IMR-90 (cell line): Measurements from ENCODE around the gene PLA2G2A. TPM values are rescaled to one million over a fixed set of nuclear protein-coding genes. Genes with fewer than 3 reads are reported as not detected.

Source experiments
- ATAC-seq: fragments of 200-7000 bp; cut with Tn5 transposase; 2 replicates; pipeline ENCODE4 v1.9.1; 2020; ENCODE audit warnings: low read depth, mild to moderate bottlenecking, moderate library complexity
- BruUV-seq: library from RNA; stranded (reverse); fragments of 400-500 nt; replicated peaks from 2 replicates; lab custom pipeline; 2021; lab: Mats Ljungman, UMichigan
- CTCF ChIA-PET: fragments of 300-600 bp; formaldehyde crosslinking; extraction: SDS; loops from one replicate; lab custom pipeline; 2021; ENCODE audit warnings: antibody characterized with exemption; lab: Yijun Ruan, JAX
- POLR2A ChIA-PET: fragments of 300-600 bp; sonication (Branson Sonifier 250); formaldehyde crosslinking; loops from one replicate; lab custom pipeline; 2022; ENCODE audit warnings: antibody characterized with exemption; ENCODE audit not compliant: unreplicated experiment; lab: Charles Lee
- DNase-seq: peaks from one replicate; pipeline ENCODE4 v3.0.0; 2013
- H2AFZ ChIP-seq: replicated peaks from 2 replicates; pipeline ENCODE3; 2013; ENCODE audit warnings: low read length, mild to moderate bottlenecking; ENCODE audit not compliant: poor library complexity
- H2AK5ac ChIP-seq: 2 replicates; pipeline ENCODE4 v1.6.1; 2013; ENCODE audit warnings: low read depth, low read length, inconsistent platforms
- H2AK9ac ChIP-seq: replicated peaks from 2 replicates; pipeline ENCODE3; 2013; ENCODE audit warnings: mild to moderate bottlenecking, low read depth, low read length, moderate library complexity; ENCODE audit not compliant: poor library complexity
- H2BK120ac ChIP-seq: 2 replicates; pipeline ENCODE4 v1.6.1; 2013; ENCODE audit warnings: low read depth, low read length, inconsistent platforms
- H2BK15ac ChIP-seq: 3 replicates; pipeline ENCODE4 v1.6.1; 2013; ENCODE audit warnings: low read depth, low read length, inconsistent platforms
- H2BK20ac ChIP-seq: 2 replicates; pipeline ENCODE4 v1.6.1; 2013; ENCODE audit warnings: low read depth, mild to moderate bottlenecking, inconsistent platforms, low read length, moderate library complexity
- H2BK5ac ChIP-seq: 2 replicates; pipeline ENCODE4 v1.6.1; 2013; ENCODE audit warnings: mild to moderate bottlenecking, low read depth, low read length, inconsistent platforms; ENCODE audit not compliant: poor library complexity, severe bottlenecking
- H3K14ac ChIP-seq: replicated peaks from 2 replicates; pipeline ENCODE4 v1.6.1; 2013; ENCODE audit warnings: low read depth, low read length, inconsistent platforms
- H3K18ac ChIP-seq: 2 replicates; pipeline ENCODE4 v1.6.1; 2013; ENCODE audit warnings: low read depth, low read length, control low read depth
- H3K23ac ChIP-seq: 2 replicates; pipeline ENCODE4 v1.6.1; 2013; ENCODE audit warnings: low read depth, low read length, inconsistent platforms
- H3K27ac ChIP-seq: 2 replicates; pipeline ENCODE4 v1.5.1; 2013; ENCODE audit warnings: mild to moderate bottlenecking, control low read depth, low read length; ENCODE audit not compliant: insufficient read depth
- H3K27me3 ChIP-seq: 2 replicates; pipeline ENCODE4 v1.6.1; 2013; ENCODE audit warnings: low read length; ENCODE audit not compliant: control insufficient read depth, insufficient read depth
- H3K36me3 ChIP-seq: 2 replicates; pipeline ENCODE4 v1.6.1; 2013; ENCODE audit warnings: low read length, mixed read lengths; ENCODE audit not compliant: control insufficient read depth, insufficient read depth
- H3K4ac ChIP-seq: 2 replicates; pipeline ENCODE4 v1.6.1; 2013; ENCODE audit warnings: low read depth, low read length, inconsistent platforms
- H3K4me1 ChIP-seq: 2 replicates; pipeline ENCODE4 v1.6.1; 2013; ENCODE audit warnings: low read length, mixed read lengths; ENCODE audit not compliant: control insufficient read depth, insufficient read depth
- H3K4me2 ChIP-seq: 2 replicates; pipeline ENCODE4 v1.6.1; 2013; ENCODE audit warnings: low read depth, mild to moderate bottlenecking, control low read depth, low read length, moderate library complexity
- H3K4me3 ChIP-seq: 2 replicates; pipeline ENCODE4 v1.5.1; 2013; ENCODE audit warnings: low read depth, mild to moderate bottlenecking, control low read depth, low read length, moderate library complexity; ENCODE audit not compliant: insufficient read depth
- H3K56ac ChIP-seq: 2 replicates; pipeline ENCODE4 v1.6.1; 2013; ENCODE audit warnings: low read length, inconsistent platforms; ENCODE audit not compliant: insufficient read depth; ENCODE audit errors: extremely low read depth
- H3K79me1 ChIP-seq, 2 experiments: 2 replicates each; pipeline ENCODE4 v1.6.1; 2013; ENCODE audit warnings: low read length in 2 of 2, inconsistent platforms in 1 of 2, low read depth in 1 of 2
- H3K9ac ChIP-seq: 2 replicates; pipeline ENCODE4 v1.6.1; 2013; ENCODE audit warnings: low read depth, low read length, control low read depth
- H3K9me1 ChIP-seq: 2 replicates; pipeline ENCODE4 v1.6.1; 2013; ENCODE audit warnings: low read length, inconsistent platforms; ENCODE audit not compliant: insufficient read depth
- H3K9me3 ChIP-seq: 2 replicates; pipeline ENCODE4 v1.6.1; 2013; ENCODE audit warnings: low read length; ENCODE audit not compliant: control insufficient read depth, insufficient read depth
- H4K20me1 ChIP-seq: 2 replicates; pipeline ENCODE4 v1.6.1; 2013; ENCODE audit warnings: low read length, inconsistent platforms; ENCODE audit not compliant: insufficient read depth
- H4K5ac ChIP-seq: 2 replicates; pipeline ENCODE4 v1.6.1; 2013; ENCODE audit warnings: mild to moderate bottlenecking, low read depth, low read length, control low read depth
- H4K8ac ChIP-seq, 2 experiments: 2 replicates each; pipeline ENCODE4 v1.6.1; 2013; ENCODE audit warnings: low read depth in 2 of 2, low read length in 2 of 2, control low read depth in 1 of 2, inconsistent platforms in 1 of 2
- H4K91ac ChIP-seq: 2 replicates; pipeline ENCODE4 v1.6.1; 2013; ENCODE audit warnings: low read depth, low read length, inconsistent platforms; ENCODE audit not compliant: insufficient read depth
- BHLHE40 ChIP-seq: fragments of 150-350 bp; IDR thresholded peaks from 2 replicates; pipeline ENCODE4 v1.6.1; 2016; ENCODE audit warnings: mild to moderate bottlenecking, low read depth, low read length
- CEBPB ChIP-seq: IDR thresholded peaks from 2 replicates; pipeline ENCODE4 v1.6.1; 2012; ENCODE audit warnings: low read depth, low read length, improper control_type of control experiment
- CHD1 ChIP-seq: IDR thresholded peaks from 2 replicates; pipeline ENCODE4 v1.6.1; 2012; ENCODE audit warnings: low read depth, low read length, improper control_type of control experiment
- CTCF ChIP-seq: conservative IDR thresholded peaks from 2 replicates; pipeline ENCODE4 v1.5.1; 2012; ENCODE audit warnings: mild to moderate bottlenecking, low read depth, low read length, improper control_type of control experiment
- ELK1 ChIP-seq: fragments of 150-350 bp; IDR thresholded peaks from 2 replicates; pipeline ENCODE4 v1.6.1; 2016; ENCODE audit warnings: low read depth, mild to moderate bottlenecking, low read length, moderate library complexity, borderline replicate concordance
- FOS ChIP-seq: fragments of 150-350 bp; IDR thresholded peaks from 2 replicates; pipeline ENCODE4 v1.6.1; 2016; ENCODE audit warnings: low read depth, low read length
- MAFK ChIP-seq: IDR thresholded peaks from 2 replicates; pipeline ENCODE4 v1.6.1; 2012; ENCODE audit warnings: low read depth, low read length, improper control_type of control experiment
- MAZ ChIP-seq: IDR thresholded peaks from 2 replicates; pipeline ENCODE4 v1.6.1; 2012; ENCODE audit warnings: low read depth, mild to moderate bottlenecking, low read length, improper control_type of control experiment, moderate library complexity, borderline replicate concordance
- MXI1 ChIP-seq: IDR thresholded peaks from 2 replicates; pipeline ENCODE4 v1.6.1; 2012; ENCODE audit warnings: low read depth, mild to moderate bottlenecking, low read length, moderate library complexity, borderline replicate concordance
- NFE2L2 ChIP-seq: fragments of 150-350 bp; IDR thresholded peaks from 2 replicates; pipeline ENCODE4 v1.6.1; 2016; ENCODE audit warnings: low read depth, mild to moderate bottlenecking, low read length
- POLR2A ChIP-seq: IDR thresholded peaks from 2 replicates; pipeline ENCODE4 v1.6.1; 2012; ENCODE audit warnings: mild to moderate bottlenecking, low read depth, low read length
- RAD21 ChIP-seq: IDR thresholded peaks from 2 replicates; pipeline ENCODE4 v1.6.1; 2012; ENCODE audit warnings: low read length, improper control_type of control experiment
- RCOR1 ChIP-seq: IDR thresholded peaks from 2 replicates; pipeline ENCODE4 v1.6.1; 2012; ENCODE audit warnings: mild to moderate bottlenecking, low read length, improper control_type of control experiment; ENCODE audit not compliant: insufficient replicate concordance
- RFX5 ChIP-seq: IDR thresholded peaks from 2 replicates; pipeline ENCODE4 v1.8.0; 2012; ENCODE audit warnings: low read depth, mild to moderate bottlenecking, low read length, moderate library complexity
- SMC3 ChIP-seq: fragments of 150-350 bp; IDR thresholded peaks from 2 replicates; pipeline ENCODE4 v1.6.1; 2016; ENCODE audit warnings: low read depth, mild to moderate bottlenecking, antibody characterized with exemption, low read length, moderate library complexity
- USF2 ChIP-seq: fragments of 150-350 bp; IDR thresholded peaks from 2 replicates; pipeline ENCODE4 v1.6.1; 2017; ENCODE audit warnings: mild to moderate bottlenecking, antibody characterized with exemption, low read length, low read depth
- WGBS, 2 experiments: methylation state at CpG; one replicate each; pipeline versions ENCODE4 v1.1.5 to v1.1.7; 2013; ENCODE audit warnings: missing lambda C conversion rate in 2 of 2; ENCODE audit not compliant: insufficient read length in 1 of 2; ENCODE audit errors: extremely low coverage in 2 of 2; 5-methylcytosine and 5-hydroxymethylcytosine counted together
- dilution Hi-C: fragments of 300-500 bp; cut with HindIII; formaldehyde crosslinking; loops from one replicate; pipeline ENCODE4 v1.14.3; 2018; ENCODE audit warnings: low sequenced_read_pairs; ENCODE audit not compliant: unreplicated experiment
- in situ Hi-C: fragments of 300-500 bp; cut with MboI; formaldehyde crosslinking; loops from 3 replicates; pipeline ENCODE4 v1.14.3; 2019; ENCODE audit warnings: low sequenced_read_pairs, inconsistent platforms, mixed read lengths
- intact Hi-C: fragments of 100-400 bp; cut with micrococcal nuclease; formaldehyde crosslinking; loops from 2 replicates; pipeline ENCODE4 v1.10.0; 2022
- polyA plus RNA-seq, 3 experiments: library from polyadenylated mRNA; depleted of rRNA; stranded (reverse); fragments of >200 nt; gene quantifications; 2 replicates each; pipeline ENCODE4 v1.2.3, GENCODE V29; 2012; ENCODE audit warnings: low replicate concordance in 1 of 3
- total RNA-seq: library from RNA; depleted of rRNA; stranded (reverse); fragments of >200 nt; gene quantifications from 2 replicates; pipeline ENCODE4 v1.2.3, GENCODE V29; 2012

PLA2G2A gene
- total and polyA plus RNA-seq, 2 of the 4 experiments (the other 2 are of a cell fraction), result not detected

GRCh38 chr1:19960591-19960990 lies 18.8 kb downstream of the PLA2G2A start:
- no peak overlapping the region for H3K4me2 ChIP-seq
- H4K5ac ChIP-seq, result no peak overlapping the region
- no peak overlapping the region for H3K27ac ChIP-seq
- no peaks in the 10 kb centered on the region for H3K4me1 ChIP-seq
- DNase-seq (no peak), ATAC-seq (no peak)
- H3K56ac ChIP-seq, result no peak overlapping the region
- WGBS, 2 experiments, result 13% methylated on average over 1 of the region's 5 CpGs; no CpG with 5 or more reads in 1 of the 2 experiments
- peaks cover 33% of the 10 kb centered on the region for H3K27me3 ChIP-seq
- in situ Hi-C loops, result no loop called here
- dilution Hi-C loops, result no loop called here
- intact Hi-C loops, result no loop called here
- H2BK5ac ChIP-seq, result no peak overlapping the region
- no peak overlapping the region for H2BK120ac ChIP-seq
- H4K91ac ChIP-seq, result no peak overlapping the region
- H3K9me1 ChIP-seq, result no peaks in the 10 kb centered on the region
- CTCF ChIA-PET, result no interaction called here
- TF ChIP-seq RAD21 (no peak), BHLHE40 (no peak), CHD1 (no peak), ELK1 (no peak), CEBPB (no peak), NFE2L2 (no peak), FOS (no peak), MXI1 (no peak), SMC3 (no peak), RCOR1 (no peak), RFX5 (no peak), USF2 (no peak), CTCF (no peak), POLR2A (no peak), MAFK (no peak), MAZ (no peak)
- no peak overlapping the region for H3K18ac ChIP-seq
- H3K36me3 ChIP-seq, result no peaks in the 10 kb centered on the region
- H3K9me3 ChIP-seq, result no peaks in the 10 kb centered on the region
- POLR2A ChIA-PET, result no interaction called here
- no peaks in the 10 kb centered on the region for H3K79me1 ChIP-seq
- BruUV-seq, result no TSS peak
- no peak overlapping the region for H3K9ac ChIP-seq
- no peak overlapping the region for H3K14ac ChIP-seq
- no peak overlapping the region for H2BK20ac ChIP-seq
- no peak overlapping the region for H2AK9ac ChIP-seq
- no peaks in the 10 kb centered on the region for H4K20me1 ChIP-seq
- no peak overlapping the region for H2AFZ ChIP-seq
- H3K4ac ChIP-seq, result no peak overlapping the region
- no peak overlapping the region for H4K8ac ChIP-seq
- no peak overlapping the region for H2AK5ac ChIP-seq
- no peak overlapping the region for H3K23ac ChIP-seq
- H2BK15ac ChIP-seq, result no peak overlapping the region
- no peak overlapping the region for H3K4me3 ChIP-seq
